ENCODE data around the gene NTRK2.

NTRK2 gene

DNA sequence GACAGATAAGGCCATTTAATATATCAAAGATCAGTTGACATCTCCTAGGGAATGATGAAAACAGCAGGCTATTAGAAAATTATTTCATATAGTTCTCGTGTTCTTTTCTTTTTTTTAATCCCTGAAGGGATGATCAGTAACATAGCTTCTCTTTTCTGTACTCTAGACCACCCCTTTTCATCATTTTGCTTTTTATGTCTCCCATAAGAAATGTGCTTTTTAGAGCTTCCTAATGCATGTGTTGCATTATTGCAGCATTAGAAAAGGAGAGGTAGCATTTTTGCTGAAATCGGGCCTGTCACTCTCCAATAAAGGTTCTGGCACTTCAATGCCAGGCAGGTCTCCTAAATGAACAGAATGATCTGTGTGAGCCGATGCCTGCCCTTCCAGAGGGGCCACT, 143.3 kb downstream of the NTRK2 start:
- DNase-seq (ENCODE audit: insufficient read length, low spot score) (no peak), FAIRE-seq (no peak)

- DNase-seq (ENCODE audit: insufficient read length, low spot score): no peak
- FAIRE-seq: no peak
Measured at GRCh38 chr9:84815554-84815953, 146.0 kb downstream of the NTRK2 start.

GRCh38 chr9:84817038-84817437, 147.5 kb downstream of the NTRK2 start:
- no peak for DNase-seq (ENCODE audit: insufficient read length, low spot score)

DNA sequence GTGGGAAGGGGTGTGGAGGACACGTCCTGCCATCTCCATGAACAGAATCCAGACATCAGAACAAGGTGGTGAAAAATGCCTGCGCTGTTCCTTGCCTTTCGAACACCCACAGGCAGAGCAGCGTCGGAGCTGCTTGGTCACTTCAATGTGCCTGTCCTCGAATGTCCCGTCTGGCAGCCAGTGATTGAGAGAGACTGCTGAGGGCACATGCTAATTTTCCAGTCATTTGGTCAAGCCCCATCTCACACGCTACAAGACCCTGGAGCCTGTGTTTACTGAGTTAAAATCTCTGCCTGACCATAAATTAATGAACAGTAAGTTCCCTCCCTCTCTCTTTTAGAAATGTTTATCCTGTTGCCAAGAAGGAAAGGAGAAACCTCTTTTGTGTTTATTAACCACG, 149.3 kb downstream of the NTRK2 start:
- FAIRE-seq (no peak), DNase-seq (ENCODE audit: insufficient read length, low spot score) (no peak)

More at GRCh38 chr9:84817038-84817437, 147.5 kb downstream of the NTRK2 start:
- no peak for FAIRE-seq

GRCh38 chr9:84819491-84819991, 150.0 kb downstream of the NTRK2 start:
- no peak for DNase-seq (ENCODE audit: insufficient read length, low spot score)
- no peak for FAIRE-seq

DNA sequence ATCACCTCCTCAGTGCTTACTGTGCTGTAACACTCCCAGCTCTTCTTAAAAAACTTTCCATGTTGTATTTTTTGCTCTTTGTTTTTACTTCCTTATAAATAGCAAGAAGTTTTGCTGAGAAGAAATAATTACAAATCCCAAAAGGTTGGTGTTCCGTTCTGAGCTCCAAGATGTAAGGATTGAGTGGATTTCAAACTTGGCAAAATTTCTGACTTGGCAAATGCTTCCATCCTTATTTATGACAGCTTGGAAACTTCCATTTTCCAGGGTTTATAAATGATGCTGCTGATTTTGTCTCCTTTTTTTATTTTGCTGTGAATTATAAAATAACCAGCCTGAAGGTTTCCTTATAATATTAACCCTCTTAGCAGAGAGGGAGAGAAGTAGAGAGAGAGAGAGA, 151.9 kb downstream of the NTRK2 start:
- DNase-seq (ENCODE audit: insufficient read length, low spot score) (no peak), FAIRE-seq (no peak)

- FAIRE-seq (no peak), DNase-seq (ENCODE audit: insufficient read length, low spot score) (no peak)
Measured at GRCh38 chr9:84822589-84823233, 153.2 kb downstream of the NTRK2 start.

DNA sequence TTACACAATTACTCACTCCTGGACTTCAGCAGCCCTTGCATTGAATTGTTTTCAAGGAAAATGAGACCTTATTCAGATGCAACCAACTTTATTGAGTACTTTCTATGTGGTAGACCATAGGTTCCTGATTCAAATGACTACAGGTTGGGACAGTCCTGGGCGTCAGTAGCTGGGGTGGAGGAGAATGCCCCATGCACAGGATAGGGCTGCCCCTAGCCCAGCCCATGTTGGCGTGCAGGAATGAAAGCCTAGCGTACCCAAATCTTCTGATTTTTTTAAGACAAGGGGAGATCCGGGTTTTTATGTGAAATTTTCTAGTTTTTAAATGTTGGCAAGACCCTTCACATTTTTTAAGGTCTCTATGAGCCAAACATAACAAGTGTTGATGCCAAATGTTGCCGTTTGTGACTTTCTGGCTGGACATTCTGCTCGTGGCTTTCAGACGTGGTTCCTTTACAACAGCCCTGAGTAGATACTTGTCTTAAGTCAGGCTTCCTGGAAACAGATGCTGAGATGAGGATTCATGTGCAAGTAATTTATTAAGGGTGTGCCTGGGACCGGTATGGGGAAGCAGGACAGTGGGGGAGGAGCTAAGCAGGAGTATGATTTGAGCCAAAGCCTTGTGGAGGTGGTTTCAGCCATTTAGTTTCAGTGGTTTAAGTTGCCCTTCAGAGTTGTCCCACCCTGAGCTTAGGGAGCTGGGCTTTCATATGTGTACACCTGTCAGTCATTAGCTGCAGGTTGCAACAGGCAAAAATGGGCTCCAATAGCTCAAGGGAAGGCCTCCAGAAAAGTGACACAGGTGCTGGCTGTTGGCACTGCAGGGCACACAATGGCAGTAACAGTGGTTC, 154.1 kb downstream of the NTRK2 start:
- FAIRE-seq (no peak), DNase-seq (ENCODE audit: insufficient read length, low spot score) (no peak)

- FAIRE-seq (no peak), DNase-seq (ENCODE audit: insufficient read length, low spot score) (no peak)
Measured at GRCh38 chr9:84827216-84827765, 157.8 kb downstream of the NTRK2 start.

GRCh38 chr9:84828046-84828445, 158.5 kb downstream of the NTRK2 start:
- no peak for FAIRE-seq
- DNase-seq (ENCODE audit: insufficient read length, low spot score): no peak

- DNase-seq (ENCODE audit: insufficient read length, low spot score): no peak
- no peak for FAIRE-seq
Measured at GRCh38 chr9:84829471-84829870, 159.9 kb downstream of the NTRK2 start.

GRCh38 chr9:84829997-84830696, 160.6 kb downstream of the NTRK2 start:
- DNase-seq (ENCODE audit: insufficient read length, low spot score) (no peak), FAIRE-seq (no peak)

DNA sequence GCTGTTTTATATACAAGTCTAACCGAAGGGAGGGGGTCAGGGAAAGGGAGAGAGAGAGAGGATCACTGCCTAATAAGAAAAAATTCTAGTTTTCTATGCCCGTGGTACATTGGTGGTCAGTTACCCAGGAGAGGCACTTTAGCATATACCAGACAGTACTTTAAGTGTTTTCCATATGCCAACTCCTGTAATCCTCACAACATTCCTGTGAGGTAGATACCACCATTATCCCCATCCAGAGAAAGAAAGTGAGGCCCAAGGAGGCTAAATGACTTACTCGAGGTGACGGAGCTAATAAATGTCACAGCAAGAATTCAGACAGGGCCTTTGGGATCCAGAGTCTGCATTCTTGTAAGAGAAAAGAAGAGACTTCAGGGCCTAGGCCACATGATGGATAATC, 161.8 kb downstream of the NTRK2 start:
- FAIRE-seq (no peak), DNase-seq (ENCODE audit: insufficient read length, low spot score) (no peak)

GRCh38 chr9:84832453-84832852, 162.9 kb downstream of the NTRK2 start:
- FAIRE-seq: no peak
- no peak for DNase-seq (ENCODE audit: insufficient read length, low spot score)

DNA sequence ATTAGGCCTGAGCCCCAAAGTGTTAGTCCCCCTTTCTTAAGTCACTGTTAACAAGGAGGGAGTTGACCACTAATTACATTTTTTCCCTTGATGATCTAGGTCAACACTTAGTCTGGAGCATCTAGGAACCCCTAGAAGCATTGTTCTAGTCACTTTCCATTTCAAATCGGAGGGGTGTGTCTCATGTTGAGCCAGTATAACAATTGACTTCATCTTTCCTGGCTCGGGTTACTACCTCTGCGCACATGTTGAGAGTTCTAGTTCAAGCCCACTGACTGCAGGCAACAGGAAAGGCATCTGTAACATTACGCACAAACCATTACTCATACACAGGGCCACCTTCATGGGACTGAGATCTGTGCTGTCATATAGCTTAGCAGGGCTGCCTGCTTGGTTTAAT, 164.9 kb downstream of the NTRK2 start:
- FAIRE-seq: no peak

GRCh38 chr9:84835745-84836144, 166.2 kb downstream of the NTRK2 start:
- FAIRE-seq: no peak
- no peak for DNase-seq (ENCODE audit: insufficient read length, low spot score)

More for the DNA sequence above, 164.9 kb downstream of the NTRK2 start:
- DNase-seq (ENCODE audit: insufficient read length, low spot score): no peak

DNA sequence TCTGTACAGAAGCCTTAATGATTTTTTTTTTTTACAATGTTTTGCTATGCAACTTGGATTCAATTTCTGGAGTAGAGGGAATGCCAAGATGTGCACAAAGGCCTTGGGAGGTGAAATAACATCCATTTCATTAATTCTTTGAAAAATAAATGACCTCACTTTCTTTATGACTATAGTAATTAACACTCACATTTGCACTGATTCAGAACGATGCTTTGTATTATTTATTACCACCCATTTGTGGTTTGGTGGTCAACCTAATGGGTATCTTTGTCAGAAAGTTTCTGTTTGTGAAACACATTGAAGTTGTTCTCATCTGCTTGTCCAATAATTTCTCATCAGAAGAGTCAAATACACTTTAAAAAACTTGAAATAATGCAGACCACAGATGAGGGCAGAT, 169.3 kb downstream of the NTRK2 start:
- DNase-seq (ENCODE audit: insufficient read length, low spot score) (no peak), FAIRE-seq (no peak)

- FAIRE-seq (no peak), DNase-seq (ENCODE audit: insufficient read length, low spot score) (no peak)
Measured at GRCh38 chr9:84839541-84839940, 170.0 kb downstream of the NTRK2 start.

DNA sequence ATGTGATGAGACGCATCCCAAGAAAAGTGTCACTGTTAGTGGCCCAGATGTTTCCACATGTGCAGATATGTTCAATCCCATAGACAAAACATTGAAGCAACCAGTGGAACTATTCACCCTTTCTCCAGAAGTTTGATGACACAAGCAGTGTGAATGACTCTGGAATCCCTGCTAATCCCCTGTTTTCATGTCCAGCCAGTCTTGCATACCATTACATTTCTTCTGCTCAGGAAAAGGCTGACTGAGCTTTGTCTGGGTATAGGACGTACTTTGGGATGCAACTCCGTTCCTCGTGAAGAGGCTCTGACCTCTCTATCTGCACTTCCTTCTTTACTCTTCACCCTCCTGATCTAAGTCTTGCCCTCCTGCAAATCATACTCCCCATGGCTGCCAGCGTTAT, 172.4 kb downstream of the NTRK2 start:
- FAIRE-seq (no peak), DNase-seq (ENCODE audit: insufficient read length, low spot score) (no peak)

DNA sequence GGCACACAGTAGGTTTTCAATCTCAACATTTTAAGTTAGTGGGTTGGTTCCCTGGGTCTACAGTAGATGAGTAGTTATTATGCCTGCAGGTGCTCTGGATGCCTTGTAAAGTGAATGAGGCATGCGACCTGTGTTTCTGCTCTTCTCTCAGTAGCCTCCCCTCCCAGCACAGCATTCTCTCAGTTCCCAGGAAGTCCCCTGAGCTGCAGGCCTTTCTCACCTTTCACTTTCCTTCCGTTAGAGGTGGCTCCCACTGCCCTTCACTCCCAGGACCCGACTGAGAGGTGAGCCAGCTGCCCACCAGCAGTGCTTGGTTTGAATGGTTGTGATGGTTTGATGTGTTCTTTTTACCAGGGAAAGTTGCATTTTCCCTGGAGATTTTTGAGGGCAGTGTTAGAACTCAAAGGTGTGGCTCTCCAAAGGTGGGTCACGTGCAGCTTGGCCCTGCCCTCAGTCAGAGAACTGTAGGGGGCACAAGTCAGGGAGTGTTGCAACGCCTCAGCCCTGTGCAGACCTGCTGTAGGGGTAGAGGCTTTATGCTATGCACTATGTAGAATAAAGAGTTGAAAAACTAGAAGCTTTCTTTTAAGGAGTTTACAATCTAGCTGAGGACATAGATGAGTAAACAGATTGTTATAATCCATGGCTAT, 173.8 kb downstream of the NTRK2 start:
- no peak for FAIRE-seq
- DNase-seq (ENCODE audit: insufficient read length, low spot score): no peak
